DND-41 (cell line): ENCODE data around the gene JCHAIN.

Experiments used
- CTCF ChIP-seq: IDR thresholded peaks from 2 replicates; pipeline ENCODE4 v1.5.1; 2012; ENCODE audit warnings: borderline replicate concordance, low read length, moderate library complexity, mild to moderate bottlenecking; ENCODE audit not compliant: poor library complexity, severe bottlenecking; ENCODE audit errors: extremely low read depth
- EZH2 ChIP-seq: IDR thresholded peaks from 3 replicates; pipeline ENCODE4 v1.6.1; 2012; ENCODE audit warnings: borderline replicate concordance, low read depth, mild to moderate bottlenecking, moderate library complexity, low read length, inconsistent platforms; ENCODE audit not compliant: severe bottlenecking

- no peak for TF ChIP-seq CTCF
- no peak for TF ChIP-seq EZH2
Measured at GRCh38 chr4:70632028-70632427, 34.3 kb downstream of the JCHAIN start.
